Activated CD8-positive, alpha-beta memory T cell treated with anti-CD3 and anti-CD28 coated beads for 24 hours (primary cell): Measurements from ENCODE around the gene TSTD2.

Experiments
- DNase-seq: peaks from one replicate; pipeline ENCODE4 v3.0.0-alpha.2; 2020

Gene TSTD2

DNA sequence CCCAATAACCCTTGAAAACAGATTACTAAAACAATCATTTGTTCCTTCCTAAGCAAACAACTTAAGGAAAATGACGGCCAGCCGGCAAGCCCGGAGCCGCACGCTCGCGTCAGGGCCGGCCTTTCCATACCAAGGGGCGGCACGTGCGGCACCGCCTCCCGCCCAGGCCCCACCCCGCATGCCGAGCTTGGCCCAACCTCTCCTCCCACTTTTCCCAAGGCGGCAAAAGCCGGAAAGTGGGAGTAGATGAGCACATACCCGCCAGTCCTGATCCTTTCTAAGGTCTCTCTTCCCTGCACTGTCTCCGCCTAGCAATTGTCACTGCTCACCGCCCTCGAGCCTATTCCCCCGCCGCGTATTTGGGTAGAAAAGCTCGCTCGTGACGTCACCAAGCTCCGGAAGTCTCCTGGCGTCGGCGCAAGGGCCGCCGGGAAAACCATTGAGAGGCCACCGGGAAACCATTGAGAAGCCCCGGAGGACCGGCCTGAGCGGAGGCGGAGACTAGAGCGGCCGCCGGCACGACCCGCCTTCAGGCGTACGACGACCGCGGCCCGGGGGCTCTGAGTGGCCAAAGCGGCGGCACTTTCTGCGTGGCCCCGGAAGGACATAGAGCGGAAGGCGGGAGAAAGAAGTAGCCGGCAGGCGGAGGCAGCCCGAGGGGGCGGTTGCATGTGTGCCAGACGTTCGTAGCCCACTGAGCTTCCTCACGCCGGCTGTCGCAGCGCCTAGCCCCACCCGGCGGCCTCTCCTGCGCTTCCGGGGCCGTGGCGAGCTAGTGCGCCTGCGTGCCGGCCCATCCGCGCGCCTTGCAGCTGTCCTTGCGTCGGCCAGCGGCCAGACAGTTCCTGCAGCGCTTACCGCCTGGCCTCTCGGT is at the start of gene TSTD2, which contains the start of gene NCBP1:
TSS of gene TSTD2 (minus strand) at position 384 of the 874 bp plus-strand sequence. CDS start 5,806 bp downstream, outside the sequence.
TSS of gene NCBP1 (plus strand) at position 837 of the 874 bp plus-strand sequence. CDS start 61 bp downstream, outside the sequence.
- peak; percentile 98 for DNase-seq

DNA sequence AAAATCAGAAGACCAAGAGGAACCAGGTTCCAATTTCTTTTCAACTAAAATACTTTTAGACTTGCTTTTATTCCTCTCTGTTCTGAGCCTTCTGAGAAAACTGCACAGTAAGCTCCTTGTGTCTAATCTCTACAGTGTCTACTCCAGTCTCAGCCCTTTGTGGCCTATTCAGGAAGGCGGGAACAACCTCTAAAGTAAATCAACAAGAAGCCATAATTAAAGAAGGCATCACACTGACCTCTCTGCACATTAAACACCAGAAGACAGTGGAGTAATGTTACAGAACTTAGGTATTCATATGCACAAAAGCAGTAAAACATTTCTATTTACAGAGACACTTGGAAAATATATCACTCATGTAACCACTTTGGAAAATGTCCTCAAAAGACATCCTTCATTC is 49.1 kb upstream of the TSTD2 start:
- DNase-seq = no peak

DNA sequence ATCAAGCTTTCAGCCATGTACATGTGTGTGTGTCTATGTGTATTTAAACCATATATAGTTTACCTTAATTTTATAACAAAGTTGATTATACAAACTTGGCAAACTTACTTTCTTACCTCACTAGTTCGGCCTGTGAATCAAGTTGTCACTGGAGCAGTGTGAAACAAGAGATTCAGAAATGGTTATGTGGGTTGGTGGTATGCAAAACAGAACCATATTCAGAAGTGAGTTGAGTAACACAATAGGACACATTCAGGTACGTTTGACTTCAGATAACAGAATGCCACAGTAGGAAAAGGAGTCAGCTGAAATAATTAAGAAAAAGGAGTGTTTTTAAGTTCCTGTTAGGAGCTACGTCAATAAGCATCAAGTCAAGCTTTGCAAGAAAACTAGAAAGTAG is 42.5 kb upstream of the TSTD2 start:
- DNase-seq = no peak

DNA sequence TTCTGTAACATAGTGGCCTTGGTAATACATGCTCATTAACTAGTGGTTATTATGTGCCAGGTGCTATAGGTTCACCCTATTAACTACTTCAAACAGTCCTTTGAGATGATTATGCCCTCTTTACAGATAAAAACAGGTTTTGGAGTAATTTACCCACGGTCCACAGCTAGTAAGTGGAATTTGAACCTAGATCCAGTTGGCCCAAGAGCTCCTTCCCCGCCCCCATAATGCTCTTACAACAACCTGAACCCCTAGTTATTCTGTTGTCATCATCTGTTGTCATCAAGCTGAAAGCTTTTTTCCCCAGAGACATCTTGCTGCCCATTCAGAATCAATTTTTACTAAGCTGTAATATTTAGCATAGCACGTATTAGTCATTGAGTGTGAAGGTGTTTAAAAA is 40.8 kb upstream of the TSTD2 start:
- no peak for DNase-seq

DNA sequence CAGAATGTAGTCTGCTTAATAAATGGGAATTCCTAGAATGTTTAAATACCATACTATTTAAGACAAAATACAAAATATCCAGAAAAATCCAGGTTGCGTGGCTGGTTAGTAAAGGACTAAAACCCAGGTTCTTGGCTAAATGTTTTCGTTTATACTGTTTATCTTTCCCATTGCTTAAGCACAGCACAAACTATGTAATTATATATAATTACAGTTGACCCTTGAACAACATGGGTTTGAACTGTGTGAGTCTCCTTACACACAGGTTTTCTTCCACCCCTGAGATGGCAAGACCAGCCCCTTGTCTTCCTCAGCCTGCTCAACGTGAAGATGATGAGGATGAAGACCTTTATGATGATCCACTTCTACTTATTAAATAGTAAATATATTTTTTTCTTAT is 39.2 kb upstream of the TSTD2 start:
- DNase-seq = no peak

DNA sequence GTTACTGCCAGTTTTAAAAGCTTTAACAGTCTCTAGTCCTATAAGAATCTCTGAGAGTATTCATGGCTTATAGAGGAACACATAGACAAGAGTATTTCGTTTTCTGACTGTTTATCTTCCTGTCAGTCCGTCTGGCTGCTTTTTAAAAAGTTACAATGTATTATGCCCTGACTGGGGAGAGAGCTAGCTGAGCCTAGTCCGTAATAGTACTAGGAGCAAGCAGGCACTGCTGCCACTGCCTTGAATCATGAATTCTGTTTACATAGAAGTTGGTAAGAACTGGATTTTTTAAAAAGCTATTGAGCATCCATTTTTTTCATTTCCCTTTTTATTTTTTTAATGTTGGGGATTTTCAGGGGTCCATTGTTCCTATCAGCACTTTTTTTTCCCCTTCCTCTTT is 37.4 kb upstream of the TSTD2 start:
- DNase-seq = no peak

DNA sequence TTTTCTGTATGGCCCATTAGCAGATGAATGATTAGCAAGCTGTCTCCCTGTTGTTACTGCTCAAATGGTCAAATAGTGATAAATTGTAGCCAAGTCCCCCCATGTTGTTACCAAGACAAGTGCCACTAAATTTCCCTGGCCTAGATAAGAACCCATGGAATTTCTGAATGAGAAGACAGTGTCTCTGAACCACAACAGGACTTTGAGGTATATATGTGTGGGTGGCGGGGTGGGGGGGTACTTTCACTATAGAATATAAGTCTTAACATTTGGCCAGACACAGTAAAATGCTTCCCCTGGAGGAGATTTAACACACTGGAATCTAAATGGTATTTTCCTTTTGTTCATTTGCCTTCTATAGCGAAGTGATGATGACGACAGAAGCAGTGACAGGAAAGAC is 35.3 kb upstream of the TSTD2 start:
- no peak for DNase-seq

DNA sequence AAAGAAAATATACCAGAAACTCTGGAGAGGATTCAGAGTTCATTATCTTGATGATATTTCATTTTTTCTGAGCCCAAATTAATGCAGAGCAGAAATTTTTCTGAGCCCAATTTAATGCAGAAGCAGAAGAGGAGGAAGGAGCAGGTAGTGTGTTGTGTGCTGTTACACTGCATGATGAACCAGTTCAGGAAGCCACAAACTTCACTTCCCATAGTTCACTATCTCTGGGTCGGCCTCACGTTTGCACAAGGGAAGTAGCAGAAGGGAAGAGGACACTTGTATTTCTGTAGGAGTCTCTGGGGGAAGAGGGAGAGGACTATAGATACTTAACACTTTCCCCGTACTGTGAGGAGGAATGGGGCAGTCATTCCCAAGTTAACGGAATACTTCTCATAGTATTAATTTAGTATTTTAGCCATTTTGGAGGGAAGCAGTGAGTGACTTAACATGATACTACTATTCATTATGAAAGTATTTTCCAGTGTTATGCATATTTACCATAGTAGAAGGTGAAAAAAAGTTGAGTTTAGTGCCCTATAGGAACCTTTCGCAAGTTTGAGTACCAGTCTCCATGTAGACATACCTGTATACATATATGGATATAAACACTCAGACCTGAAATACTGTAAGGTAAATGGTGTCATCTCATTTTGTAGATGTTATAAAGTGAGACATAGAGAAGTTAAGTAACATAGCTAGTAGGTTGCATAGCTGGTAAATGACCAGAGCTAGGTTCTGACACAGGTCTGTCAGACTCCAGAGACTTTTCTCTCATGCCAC is 33.9 kb upstream of the TSTD2 start:
- DNase-seq = no peak

DNA sequence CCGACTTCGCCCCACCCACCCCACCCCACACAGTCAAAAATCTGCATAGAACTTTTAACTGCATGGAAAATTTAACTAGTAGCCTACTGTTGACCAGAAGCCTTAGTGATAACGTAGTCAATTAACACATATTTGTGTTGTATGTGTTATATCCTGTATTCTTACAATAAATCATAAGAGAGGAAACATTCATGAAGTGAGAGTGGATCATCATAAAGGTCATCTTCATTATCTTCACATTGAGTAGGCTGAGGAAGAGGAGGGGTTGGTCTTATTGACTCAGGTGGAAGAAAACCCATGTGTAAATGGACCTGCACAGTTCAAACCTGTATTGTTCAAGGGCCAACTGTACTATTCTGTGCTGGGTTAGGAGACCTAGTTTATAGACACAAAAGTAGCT is 32.6 kb upstream of the TSTD2 start:
- no peak for DNase-seq

DNA sequence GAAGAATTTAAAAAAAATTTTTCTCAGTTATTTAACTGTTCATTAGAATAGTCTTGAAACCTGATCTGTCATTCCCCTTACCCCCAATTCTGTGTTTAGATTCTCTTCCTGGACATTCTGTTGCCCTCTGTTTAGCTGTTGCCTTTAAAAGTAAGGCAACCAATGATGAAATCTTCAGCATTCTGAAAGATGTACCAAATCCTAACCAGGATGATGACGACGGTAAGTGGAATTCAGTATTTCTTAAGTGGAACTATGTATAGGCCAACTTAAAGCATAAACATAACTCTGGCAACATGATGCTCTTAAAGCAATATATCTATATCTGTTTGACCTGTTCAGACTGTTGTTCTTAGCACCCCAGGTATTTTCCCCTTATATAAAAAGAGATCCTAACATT is 27.7 kb upstream of the TSTD2 start:
- no peak for DNase-seq

DNA sequence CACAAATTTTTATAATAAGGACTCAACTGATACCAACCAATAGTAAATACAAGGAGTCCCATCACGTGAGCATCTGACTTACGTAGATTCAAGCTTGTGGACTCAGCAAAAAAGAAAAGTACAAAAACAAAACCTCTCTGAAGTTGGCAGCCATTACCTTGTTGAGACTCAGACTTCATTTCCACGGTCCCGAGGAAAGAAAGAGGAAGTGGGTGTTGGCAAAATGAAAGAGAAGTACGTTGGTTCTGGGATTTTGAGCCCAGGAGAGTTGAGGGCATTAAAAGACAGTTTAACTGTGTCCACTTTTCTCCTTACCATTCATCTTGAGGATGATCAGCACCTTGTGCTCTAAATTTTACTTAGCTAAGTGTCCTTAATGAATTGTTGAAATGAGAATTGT is 27.2 kb upstream of the TSTD2 start:
- DNase-seq = no peak

DNA sequence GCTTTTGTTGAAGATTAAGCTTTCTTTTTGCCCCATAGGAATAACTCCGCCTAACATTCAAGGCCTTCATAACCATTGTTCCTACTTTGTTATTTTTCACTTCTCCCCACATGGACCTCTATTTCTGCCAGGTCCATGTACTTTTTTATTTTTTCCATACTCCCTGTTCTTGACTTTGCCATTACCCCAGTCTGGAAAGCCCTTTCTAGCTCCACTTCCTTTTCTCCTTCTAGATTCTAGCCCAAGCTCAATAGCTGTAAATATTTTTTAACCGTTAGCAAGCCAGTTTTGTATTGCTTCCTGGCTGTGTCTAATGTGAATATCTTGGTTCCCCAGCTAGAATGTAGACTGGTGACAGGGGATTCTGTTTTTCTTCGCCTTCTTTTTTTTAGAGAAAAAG is 26.6 kb upstream of the TSTD2 start:
- no peak for DNase-seq

DNA sequence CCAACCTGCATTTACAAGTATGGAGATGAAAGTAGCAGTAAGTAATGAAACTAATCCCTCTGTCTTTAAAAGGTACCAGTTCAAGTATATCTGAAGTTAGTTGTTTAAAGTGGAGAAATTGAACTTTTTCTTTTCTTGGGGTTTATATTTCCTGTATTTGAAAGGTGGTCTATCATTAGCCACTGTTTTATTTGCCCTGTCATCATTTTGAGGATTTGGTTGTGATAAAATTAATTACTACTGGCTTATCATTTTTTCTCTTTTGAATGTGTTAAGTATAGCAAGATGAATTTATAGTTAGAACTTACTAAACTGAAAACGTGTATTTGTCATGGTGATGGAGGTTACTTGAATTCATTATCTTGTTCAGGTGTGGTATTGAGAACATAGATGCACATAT is 25.5 kb upstream of the TSTD2 start:
- no peak for DNase-seq

DNA sequence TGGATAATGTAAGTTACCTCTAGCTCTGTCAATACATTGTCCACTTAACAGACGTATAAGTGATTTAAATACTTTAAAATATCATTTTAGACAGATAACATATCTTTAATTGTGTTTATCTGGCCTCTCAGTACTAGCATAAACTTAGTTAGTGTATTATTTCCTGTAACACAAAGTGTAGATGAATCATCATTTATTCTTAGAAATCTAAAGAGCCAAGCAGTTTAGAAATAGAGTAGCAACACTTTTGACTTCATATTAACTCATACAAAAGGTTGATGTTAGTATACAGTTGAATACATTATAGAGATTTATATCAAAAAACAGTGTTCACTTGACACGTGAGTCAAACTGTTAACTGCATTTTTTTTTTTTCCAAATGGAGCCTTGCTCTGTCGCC is 18.5 kb upstream of the TSTD2 start:
- no peak for DNase-seq

DNA sequence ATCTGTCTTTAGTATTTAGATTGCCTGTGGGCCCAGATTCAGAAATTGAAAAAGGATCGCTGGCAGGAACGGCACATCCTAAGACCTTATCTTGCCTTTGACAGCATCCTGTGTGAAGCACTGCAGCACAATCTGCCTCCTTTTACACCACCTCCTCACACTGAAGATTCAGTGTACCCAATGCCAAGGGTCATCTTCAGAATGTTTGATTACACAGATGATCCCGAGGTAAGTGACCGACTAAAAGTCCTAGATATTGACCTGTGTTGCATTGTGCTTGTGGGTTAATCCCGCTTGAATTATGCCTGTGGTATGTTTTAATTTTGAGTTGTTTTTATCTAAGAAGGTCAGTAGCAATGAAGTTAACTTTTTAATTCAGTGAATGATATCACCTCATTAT is 14.8 kb upstream of the TSTD2 start:
- DNase-seq = no peak

DNA sequence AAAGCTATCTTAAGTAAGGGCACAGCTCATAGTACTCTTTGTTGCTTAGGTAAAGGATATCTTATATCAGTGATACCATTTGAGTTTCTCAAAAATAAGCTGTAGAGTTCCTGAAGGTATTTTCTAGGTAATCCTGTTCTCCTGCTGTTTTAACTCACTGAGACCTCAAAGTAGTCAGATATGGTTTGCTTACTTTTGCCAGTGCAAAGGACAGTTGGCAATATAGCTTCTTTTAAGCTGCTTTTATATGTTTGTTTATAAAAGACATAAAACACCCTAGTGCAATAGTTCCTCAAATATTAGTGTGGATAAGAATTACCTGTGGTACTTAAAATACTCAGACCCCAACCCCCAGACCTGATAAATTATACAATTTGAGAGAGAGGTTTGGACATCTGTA is 12.6 kb upstream of the TSTD2 start:
- no peak for DNase-seq

DNA sequence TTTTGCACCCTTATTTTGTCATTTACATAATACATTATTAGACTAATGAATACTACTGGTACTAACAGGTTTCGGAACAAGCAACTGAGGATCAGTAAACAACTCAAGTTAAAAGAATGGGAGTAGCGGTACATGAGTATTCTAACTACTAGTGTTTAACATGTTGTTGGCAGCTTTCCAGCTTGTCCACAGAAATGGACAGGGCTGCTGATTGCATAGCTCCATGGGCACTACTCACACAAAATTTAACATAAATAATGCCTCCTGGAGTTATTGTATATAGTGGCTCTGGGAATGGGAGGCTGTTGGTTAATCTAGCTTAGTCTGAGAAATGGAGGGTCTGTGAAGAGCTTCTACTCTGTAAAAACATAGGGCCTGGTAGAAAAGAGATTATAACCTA is 7.2 kb upstream of the TSTD2 start:
- DNase-seq = no peak

DNA sequence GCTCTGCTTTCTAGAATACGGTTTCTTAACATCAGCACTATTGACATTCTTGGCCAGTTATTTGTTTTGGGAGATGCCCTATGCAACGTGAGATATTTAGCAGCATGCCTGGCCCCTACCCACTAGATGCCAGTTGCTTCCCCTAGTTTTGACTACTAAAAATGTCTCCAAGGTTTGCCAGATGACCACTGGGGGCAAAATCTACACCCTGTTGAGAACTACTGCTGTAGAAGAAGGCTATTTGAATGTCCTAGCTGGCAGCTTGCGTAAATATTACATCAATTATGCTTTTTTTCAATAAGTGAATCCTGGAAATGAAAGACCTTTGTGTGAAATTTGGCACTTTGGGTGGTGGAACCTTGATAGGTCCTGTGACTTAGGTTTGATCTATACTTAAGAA is 5.5 kb upstream of the TSTD2 start:
- no peak for DNase-seq

DNA sequence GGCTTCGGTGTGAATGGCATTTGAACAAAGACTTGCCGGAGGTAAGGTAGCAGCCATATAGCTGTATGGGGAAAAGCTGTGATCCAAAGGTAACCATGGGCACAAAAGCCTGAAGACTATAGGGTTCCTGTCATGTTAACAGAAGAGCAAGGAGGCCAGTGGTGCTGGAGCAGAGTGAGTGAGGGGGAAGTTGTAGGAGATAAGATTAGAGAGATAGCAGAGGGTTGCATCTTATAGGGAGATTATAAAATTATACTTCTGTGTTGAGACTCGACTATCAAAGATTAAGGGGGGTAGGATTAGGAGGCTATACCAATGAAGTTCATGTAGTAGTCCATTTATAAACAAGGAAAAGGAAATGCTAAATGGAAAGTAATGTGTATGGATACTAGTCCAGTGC is 3.7 kb upstream of the TSTD2 start:
- no peak for DNase-seq

DNA sequence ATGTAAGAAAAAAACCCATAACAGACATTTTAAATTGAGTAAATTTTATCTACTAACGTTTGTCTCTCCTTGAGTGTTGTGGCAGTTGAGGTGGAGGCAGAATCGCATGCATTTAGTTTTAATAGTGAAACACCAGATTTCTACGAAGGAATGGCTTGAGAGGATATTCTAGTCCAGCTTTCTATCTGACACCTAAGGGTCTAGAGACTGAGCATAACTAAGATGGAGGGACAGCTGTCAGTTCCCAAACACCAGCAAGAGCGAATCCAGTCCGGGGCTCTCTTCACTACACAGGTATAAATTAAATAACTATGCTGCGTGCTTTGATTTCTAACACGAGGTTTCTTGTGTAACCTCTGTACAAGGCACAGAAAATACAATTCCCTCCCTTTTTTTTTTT is 1.9 kb upstream of the TSTD2 start:
- DNase-seq = no peak

DNA sequence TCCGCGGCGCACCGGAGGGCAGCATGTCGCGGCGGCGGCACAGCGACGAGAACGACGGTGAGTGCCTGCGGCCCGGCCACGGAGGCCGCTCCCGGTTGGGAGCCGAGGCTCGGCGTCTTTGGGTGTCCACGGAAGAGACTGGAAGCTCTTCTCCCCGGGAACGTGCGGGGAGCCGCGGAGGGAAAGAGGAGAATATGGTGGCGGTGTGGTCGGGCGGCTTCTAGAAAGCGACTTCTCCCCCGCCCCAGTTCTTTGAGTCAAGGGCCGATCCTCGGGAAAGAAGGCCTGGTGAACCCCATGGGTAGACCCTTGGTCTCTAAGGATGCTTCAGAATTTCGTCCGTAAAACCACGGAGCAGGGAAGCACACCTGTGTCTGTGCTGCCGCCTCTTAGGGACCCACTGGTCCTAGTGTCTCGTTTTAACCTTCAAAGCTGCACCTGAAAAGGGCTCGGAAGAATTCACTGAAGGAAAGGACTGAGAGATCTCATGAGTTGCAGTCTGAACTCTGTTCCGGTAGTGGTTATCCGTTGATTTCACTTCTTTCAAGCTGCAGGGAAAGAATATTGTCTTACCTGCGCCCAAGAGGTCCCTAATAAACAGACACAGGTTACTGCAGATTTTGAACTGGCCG is 807 bp upstream of the TSTD2 start:
- no peak for DNase-seq

DNA sequence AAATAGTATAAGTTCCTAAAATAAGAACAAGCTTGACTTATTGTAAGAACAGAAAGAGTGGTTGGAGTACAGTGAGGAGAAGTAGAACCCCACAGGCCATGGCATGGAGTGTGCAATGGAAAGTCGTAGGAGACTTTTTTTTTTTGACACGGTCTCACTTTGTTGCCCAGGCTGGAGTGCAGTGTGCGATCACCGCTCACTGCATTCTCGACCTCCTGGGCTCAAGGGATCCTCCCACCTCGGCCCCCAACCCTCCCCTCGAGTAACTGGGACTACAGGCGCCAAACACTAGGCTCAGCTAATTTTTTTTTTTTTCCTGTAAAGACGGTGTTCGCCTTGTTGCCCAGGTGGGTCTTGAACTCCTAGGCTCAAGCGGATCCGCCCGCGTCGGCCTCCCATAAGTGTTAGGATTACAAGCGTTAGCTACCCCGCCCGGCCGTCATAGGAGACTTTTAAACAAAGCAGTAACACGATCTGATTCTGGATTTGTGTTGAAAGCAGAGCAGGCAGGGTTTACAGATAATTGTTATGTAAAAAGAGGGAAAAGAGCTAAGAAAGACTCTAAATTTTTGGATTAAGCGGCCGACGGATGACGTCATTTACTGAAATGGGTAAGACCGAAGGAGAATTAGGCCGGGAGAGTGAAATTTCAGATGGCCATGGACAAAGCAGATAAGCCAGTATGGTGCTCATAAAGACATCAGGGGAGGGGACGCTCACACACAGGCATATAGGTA is 752 bp downstream of the TSTD2 start:
- peak; percentile 64 for DNase-seq

DNA sequence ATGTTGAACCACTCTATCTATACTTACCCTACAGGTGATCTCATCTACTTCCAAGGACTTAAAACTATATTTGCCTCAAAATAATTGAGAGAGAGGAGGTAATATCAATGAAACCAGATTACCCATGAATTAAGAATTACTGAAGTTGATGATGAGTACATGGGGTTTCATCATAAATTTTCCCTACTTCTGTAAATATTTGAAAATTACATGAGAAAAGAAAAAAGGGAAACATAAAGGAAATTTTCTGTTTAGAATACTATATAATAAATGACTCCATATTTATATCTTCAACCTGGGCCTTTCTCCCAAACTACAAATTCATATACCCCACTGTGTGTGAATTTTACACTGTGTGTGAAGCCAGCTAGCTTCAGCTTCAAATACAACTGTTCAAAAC is 2.6 kb downstream of the TSTD2 start:
- no peak for DNase-seq
